RWPE1 (cell line): ENCODE measurements around the gene PELI1.
A peak's percentile ranks its signal among the peaks of the same experiment; 100 is the strongest.

Experiments
- CTCF ChIA-PET: fragments of 350-600 bp; sonication (Branson Sonifier 250); formaldehyde crosslinking; extraction: SDS; loops from one replicate; lab custom pipeline; 2021; lab: Yijun Ruan, JAX
- POLR2A ChIA-PET: fragments of 400-600 bp; formaldehyde crosslinking; extraction: SDS; loops from one replicate; lab custom pipeline; 2020; ENCODE audit warnings: antibody characterized with exemption; ENCODE audit not compliant: low non-redundant PET; lab: Yijun Ruan, JAX
- DNase-seq: peaks from one replicate; pipeline ENCODE4 v3.0.0; 2012; ENCODE audit warnings: low spot score
- H3K27ac ChIP-seq: fragments of 450-650 bp; 2 replicates; pipeline ENCODE4 v1.5.1; 2017
- TF ChIP-seq, protein P1 (sequence below): fragments of 450-650 bp; conservative IDR thresholded peaks from 2 replicates; pipeline ENCODE4 v1.5.1; 2017; ENCODE audit warnings: low read depth, mild to moderate bottlenecking

PELI1 gene

DNA sequence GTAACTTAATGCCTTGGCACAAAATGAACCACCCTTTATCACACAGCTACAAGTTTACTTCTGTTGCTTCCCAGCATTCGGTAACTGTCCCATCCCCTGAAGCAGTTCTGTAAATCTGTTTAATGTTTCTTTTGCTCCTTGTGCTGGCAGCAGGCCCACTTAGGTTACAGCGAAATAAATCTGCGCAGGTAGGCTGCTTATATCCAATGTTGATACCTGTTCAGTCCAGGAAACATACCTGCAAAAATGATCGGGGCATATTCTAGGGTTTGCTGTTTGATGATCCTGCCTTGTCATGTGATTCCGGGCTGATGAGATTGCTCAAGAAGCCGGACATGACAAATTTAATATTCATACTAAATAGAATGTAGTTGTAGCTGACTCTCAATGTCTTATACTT, 23.3 kb downstream of the PELI1 start:
- POLR2A ChIA-PET = no interaction called here

DNA sequence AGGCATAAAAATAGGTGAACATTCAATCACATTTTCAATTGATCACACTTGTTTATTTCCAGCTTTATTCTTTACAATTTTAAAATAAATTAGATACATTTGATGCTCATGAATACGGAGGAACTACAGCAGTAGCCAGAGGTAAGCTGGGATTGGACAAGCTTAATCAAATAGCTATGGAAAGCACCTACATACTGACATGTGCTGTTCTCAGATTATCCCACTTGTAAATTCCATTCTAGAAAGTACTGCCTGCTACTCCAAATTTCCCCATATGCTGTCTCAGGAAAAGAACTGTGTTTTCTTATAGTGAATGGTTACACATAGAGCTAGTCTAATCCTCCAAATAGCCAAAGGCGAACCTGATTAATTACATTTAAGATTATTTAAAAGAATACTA, 24.2 kb downstream of the PELI1 start:
- POLR2A ChIA-PET = no interaction called here
- CTCF ChIA-PET = no interaction called here
- DNase-seq = no peak
- TF ChIP-seq, protein P1, sequence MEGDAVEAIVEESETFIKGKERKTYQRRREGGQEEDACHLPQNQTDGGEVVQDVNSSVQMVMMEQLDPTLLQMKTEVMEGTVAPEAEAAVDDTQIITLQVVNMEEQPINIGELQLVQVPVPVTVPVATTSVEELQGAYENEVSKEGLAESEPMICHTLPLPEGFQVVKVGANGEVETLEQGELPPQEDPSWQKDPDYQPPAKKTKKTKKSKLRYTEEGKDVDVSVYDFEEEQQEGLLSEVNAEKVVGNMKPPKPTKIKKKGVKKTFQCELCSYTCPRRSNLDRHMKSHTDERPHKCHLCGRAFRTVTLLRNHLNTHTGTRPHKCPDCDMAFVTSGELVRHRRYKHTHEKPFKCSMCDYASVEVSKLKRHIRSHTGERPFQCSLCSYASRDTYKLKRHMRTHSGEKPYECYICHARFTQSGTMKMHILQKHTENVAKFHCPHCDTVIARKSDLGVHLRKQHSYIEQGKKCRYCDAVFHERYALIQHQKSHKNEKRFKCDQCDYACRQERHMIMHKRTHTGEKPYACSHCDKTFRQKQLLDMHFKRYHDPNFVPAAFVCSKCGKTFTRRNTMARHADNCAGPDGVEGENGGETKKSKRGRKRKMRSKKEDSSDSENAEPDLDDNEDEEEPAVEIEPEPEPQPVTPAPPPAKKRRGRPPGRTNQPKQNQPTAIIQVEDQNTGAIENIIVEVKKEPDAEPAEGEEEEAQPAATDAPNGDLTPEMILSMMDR = no peak
- no peak overlapping the region for H3K27ac ChIP-seq

More for the DNA sequence above, 23.3 kb downstream of the PELI1 start:
- DNase-seq = peak; percentile 54
- CTCF ChIA-PET = interaction anchor here (0.8 kb wide), 1 partner anchor 11 kb away, joined by 3 read pairs; no protein-coding TSS in a partner anchor
- H3K27ac ChIP-seq = no peak overlapping the region
- TF ChIP-seq, protein P1 = no peak

DNA sequence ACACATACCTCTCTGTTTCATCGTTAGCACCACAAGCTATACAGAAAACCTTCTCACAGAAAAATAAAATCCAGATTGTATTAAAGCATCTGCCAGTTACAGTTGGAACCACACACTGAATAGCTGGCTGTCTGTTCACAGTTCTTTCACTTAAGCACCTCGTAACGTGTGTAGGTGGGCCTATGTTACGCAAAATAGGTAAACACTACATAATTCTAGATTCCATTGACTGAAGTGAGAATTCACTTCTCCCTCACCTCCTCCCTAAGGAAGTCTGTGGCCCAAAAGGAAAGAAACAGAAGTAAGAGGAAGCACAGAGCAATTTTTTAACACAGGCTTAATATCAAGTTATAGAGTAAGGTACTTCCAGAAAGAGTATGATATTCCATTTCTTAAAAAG, 24.9 kb downstream of the PELI1 start:
- no peak overlapping the region for H3K27ac ChIP-seq
- ChIA-PET POLR2A (no interaction called here), CTCF (no interaction called here)
- no peak for DNase-seq
- TF ChIP-seq, protein P1 = no peak

DNA sequence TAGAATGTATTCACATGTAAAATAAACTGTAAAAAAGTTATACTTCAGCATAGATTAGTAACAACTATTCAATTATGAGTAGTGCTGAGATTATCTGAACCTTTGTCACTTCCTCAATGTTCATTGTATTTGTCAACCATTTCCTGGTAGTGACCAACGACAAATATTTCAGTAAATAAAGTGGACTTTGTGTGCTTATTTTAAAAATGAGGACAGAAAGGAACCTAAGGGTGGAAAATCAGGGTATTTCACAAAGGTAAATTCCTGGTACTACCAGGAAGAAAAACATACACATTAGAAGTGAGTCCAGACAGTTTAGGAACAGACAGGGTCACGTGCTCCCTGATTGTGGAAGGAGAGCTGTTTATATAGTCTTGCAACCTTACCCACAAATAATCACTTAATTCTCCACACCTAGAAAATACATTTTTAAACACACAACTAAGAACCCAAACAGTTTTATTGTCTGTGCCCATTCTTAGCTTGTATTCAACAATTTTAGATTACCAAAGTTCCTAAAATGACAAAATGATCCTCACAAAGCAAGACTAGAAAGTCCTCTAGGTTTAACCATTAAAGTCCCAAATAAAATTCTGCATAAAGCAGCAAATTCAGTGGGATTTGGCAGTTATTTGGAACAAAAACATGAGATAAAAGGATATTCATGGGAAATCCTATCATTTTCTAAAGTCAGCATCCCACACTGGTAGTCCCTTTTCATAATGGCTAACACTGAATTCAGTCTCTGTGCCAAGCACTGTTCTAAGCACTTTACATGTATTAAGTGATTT, 28.2 kb downstream of the PELI1 start:
- ChIA-PET POLR2A (no interaction called here), CTCF (no interaction called here)
- TF ChIP-seq, protein P1 = no peak
- H3K27ac ChIP-seq = no peak overlapping the region
- DNase-seq = no peak

DNA sequence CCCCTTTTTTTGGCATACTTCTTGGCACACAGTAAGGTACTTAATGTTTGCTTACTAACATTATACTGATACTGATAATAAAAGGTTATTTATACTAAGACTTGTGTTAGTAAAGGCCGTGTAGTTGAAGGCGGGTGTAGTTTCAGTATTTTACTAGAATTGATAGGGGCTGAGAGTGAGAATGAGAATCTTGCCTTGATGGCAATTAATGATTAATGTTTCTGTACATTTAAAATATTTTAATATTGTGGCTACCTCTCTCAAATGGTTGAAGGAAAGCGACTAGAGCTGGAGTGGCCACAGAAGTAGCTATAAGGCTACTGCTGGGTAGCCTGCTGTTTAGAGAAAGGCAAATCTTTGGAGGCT, 29.3 kb downstream of the PELI1 start:
- ChIA-PET CTCF (no interaction called here), POLR2A (no interaction called here)
- DNase-seq = no peak
- no peak overlapping the region for H3K27ac ChIP-seq
- TF ChIP-seq, protein P1 = no peak

DNA sequence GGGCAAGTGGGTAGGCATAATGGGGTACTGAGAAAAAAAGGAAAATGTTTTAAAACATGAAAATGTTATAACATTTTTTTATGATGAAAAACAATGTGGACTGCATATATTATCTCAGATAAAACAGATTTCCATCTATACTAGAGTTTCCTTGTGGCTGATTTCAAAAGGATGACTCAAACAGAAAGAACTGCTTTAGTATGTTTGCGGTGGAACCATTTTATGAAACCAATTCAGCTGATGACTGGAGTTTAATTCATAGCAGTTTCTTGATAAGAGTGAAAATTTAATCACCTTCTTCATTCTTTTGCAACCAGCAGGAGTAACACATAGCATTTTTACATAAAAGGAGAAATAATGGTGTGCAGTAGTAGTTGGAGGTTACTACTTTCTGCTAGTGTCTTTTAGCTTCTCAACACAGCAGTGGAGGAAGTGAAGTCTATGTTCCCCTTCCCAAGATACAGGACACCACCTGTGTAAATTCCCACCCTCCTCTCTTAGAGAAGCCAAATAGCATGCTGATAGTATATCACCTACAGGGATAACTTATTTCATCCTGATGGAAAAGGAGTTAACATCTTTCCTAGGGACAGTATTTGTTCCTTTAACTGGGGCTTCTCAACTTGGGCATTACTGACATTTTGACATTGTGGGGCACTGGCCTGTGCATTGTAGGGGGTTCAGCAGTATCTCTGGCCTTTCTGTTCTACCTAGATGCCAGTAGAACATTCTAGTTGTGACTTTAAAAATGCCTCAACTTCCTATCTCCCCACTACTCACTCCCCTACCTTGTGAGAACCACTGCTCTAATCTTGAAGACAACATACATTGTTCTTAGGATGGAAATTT, 29.9 kb downstream of the PELI1 start:
- TF ChIP-seq, protein P1 = no peak
- peak; percentile 13 for DNase-seq
- H3K27ac ChIP-seq = no peak overlapping the region
- CTCF ChIA-PET = interaction anchor here (0.6 kb wide), 1 partner anchor 54 kb away, joined by 3 read pairs; no protein-coding TSS in a partner anchor
- POLR2A ChIA-PET = no interaction called here
